NCI-H2107 (cell line): ENCODE measurements around the gene METTL23.
"Not testable (repeated sequence)": the region's sequence is repeated elsewhere in the genome, so short reads cannot be mapped to it uniquely, and the experiment has no call there.

Experiments
- DNase-seq: peaks from one replicate; lab custom pipeline; 2025; lab: John Stamatoyannopoulos, UW

METTL23 gene

DNA sequence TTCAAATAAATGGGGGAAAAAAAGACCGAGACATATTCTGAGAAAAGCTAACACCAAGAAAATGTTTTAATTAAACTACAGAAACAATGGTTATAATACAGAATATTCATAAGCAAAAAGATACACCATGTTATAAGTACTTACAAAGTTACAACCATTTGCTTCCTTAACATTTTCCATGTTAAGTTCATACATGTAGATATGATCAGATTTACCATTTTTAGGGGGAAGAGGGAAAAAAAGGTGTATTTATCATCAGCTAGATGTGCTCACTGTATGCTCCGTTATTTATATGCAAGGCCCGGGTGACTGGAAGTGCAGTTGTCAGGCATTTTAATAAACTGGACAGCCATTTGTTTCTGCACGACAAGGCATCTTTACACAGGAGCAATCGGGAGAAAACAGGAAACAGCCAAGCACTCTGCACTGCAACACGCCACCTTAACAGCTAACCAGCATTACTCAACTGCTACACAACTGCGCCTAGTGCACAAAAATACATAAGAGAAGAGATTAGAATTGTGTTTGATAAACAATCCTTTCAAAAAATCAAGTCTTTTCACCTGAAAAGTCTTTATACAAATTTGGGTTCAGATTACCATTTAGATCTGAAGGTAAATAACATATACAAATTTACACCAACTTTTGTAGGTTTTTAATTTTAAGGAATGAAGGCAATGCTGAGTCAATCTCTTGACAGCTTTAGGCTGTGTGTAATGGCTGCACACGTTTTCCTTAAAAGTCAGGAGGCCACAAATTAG lies 7.6 kb downstream of the METTL23 start:
- DNase-seq: no peak

DNA sequence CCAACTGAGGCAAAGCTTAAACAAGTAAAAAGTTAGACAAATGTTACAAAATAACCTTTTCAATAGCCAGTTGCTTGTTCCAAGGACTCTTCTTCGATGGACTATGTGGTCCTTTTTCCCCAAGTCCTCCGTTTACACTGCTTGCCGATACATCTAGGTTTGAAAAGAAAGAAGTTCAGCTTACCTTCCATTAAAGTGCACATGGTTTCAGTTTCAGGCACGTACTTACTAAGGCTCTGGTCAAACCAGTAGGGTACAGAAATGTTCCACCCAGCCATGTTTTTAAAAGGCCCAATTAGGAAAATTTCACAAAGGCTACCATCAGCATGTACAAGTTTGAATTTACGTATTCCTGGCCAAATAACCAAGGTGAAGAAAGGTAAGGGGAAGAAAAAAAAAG lies 8.4 kb downstream of the METTL23 start:
- no peak for DNase-seq

DNA sequence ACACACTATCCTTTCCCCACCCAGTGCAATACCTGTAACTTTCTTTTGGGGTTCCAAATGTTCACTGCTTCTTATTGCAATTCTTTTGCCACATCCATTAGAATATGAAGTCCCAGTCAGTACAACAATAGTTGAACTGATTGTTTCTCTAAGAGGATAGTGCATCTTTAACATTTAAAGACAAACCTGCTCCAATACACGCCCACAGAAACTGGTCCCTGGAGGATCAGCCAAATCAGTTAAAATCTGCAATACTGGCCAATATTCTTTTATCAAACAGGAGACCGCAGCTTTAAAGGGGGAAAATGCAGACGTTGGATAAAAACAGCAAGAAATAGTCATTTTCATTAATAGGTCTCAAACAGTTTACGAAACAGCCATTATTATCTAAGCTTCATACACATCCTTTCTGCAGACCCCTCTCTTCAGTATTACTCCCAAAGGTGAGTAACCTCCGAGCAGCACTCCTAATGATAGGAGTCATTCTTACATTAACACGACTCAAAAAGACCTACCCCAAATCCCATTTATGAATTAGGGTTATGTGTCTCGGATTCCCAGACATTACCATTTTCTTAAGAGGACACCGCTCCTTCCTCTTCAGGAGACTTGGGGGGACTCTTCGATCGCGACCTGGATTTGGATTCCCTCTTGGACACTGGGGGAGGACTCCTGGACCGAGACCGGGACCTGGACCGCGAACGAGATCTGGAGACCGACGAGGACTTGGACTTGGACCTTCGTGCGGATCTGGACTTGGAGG lies 9.1 kb downstream of the METTL23 start:
- DNase-seq: no peak

DNA sequence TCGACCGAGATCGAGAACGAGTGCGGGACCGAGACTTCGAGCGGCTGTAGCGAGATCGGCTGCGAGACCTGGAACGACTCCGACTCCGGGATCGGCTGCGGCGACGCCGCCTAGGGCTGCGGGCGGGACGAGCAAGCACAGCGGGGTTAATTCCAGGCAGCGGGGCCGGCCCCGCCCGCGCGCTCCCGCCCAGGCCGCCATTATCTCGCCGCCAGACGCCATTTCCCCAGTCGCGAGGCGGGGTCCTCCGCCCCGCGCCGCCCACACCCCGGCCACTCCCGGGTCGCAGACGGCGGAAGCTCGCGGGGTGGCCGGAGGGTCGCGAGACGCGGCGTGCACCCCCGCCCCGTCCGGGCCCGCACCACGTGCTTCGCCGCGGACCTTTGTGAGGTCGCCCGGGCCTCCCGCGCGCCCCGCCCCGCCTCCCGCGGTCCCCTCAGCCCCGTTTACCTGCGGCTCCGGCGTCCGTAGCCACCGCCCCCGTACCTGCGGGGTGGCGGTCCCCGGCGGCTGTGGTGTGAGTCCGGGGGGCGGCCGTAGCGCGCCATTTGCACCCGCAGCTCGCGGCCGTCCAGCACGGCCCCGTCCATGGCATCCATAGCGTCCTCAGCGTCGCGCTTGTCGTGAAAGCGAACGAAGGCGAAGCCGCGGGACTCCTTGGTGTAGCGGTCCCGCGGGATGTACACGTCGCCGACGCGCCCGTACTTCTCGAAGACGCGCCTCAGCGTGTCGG lies 9.9 kb downstream of the METTL23 start:
- no peak for DNase-seq

DNA sequence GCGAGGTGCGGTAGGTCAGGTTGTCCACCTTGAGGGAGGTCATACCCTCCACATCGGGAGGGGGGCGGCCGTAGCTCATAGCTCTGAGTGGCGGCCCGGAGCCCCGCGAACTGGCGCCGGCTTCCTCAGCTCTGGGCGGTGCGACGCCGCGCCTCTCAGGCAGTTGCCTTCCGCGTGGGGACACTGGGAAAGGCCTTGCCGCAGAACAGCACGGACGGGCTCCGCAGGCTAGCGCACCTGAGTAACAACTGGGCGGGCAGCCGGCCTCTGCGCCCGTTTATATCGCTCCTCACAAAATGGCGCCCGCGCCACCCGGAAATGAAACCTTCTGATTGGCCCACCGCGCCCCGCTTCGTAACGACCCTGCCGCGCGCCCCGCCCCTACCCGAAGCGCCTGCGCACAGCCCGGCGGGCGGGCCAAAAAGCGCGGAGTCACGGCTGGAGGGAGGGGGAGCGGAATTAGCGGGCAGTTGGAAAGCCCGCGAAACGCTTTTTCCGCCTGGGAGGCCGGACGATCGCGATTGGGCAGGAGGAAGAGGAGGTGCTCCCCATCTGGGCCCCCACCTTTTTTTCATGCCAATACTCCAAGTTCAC lies 10.5 kb downstream of the METTL23 start, which contains the start of gene SRSF2:
Gene SRSF2 (minus strand): TSS at position 250 of the 594 bp plus-strand sequence. CDS start 171 bp downstream, at position 79.
- DNase-seq: peak; percentile 98

DNA sequence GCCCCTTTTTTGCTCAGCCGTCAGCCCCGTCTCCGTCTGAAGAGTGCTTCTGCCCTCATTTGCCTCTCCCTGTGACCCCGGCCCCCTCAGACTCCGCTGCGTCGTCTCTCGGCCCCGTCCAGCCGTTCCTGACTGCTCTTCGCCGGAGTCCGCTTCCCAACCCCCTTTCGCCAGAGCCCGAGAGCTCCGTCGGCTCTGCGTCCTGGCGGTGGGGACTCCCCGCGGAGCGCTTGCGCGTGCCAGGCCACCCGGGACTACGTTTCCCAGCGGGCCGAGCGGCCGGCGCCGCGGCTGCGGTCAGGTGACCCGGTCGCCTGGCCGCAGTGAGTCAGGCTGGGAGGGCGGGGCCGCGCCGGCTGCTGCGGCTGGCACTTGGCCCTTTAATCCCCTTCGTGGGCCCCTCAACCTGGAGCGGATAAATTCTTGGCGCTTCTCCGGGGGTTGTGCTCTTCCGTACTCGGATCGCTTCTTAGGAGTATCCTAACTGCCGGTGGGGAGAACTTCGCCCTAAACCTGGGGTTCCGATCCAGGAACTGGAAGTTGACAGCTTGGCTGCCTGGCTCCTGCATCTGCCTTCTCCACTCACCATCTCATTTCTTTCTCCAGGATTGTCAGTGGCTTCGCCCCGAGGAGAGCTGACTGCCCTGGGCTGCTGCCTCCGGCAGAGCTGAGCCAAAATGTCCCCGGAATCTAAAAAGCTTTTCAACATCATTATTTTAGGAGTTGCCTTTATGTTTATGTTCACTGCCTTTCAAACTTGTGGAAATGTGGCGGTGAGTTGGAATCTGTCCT lies 11.2 kb downstream of the METTL23 start, which contains the start of gene MFSD11:
Gene MFSD11 (plus strand): TSS at position 444 of the 792 bp plus-strand sequence. CDS start 234 bp downstream, at position 678.
- DNase-seq: peak; percentile 89

DNA sequence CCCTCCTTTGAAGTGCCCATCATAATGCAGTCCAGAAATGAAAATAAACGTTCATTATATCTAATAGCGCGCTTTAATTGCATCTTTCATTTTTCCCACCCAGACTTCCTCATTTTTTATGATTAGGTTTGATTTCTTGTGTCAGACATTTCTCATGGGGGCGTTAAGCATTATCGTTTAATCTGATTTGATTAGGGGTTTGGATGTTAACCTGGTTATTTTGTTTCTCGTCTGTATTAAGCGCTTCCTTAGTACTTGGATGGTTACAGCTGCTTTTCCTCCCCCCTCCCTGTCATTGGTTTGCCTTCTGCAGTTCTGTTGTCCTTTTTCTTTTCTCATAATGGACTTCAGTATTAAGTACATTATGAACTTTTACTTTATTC lies 11.8 kb downstream of the METTL23 start:
- no peak for DNase-seq

DNA sequence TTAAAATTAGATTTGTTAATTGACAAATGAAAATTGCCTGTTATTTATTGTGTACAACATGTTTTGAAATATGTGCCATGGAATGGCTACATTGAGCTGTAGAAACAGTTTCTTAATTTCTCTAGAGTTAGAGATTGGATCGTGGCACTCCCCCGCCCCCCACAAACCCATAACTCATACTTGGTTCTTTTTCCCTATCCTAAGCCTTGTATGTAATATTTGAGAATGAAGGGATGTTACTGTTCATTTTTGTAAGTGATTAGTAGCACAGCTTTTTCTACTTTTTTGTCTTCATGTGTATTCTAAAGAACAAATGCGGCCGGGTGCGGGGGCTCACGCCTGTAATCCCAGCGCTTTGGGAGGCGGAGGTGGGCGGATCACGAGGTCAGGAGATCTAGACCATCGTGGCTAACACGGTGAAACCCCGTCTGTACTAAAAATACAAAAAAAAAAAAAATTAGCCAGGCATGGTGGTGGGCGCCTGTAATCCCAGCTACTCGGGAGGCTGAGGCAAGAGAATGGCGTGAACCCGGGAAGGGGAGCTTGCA lies 13.0 kb downstream of the METTL23 start:
- not testable (repeated sequence) for DNase-seq

DNA sequence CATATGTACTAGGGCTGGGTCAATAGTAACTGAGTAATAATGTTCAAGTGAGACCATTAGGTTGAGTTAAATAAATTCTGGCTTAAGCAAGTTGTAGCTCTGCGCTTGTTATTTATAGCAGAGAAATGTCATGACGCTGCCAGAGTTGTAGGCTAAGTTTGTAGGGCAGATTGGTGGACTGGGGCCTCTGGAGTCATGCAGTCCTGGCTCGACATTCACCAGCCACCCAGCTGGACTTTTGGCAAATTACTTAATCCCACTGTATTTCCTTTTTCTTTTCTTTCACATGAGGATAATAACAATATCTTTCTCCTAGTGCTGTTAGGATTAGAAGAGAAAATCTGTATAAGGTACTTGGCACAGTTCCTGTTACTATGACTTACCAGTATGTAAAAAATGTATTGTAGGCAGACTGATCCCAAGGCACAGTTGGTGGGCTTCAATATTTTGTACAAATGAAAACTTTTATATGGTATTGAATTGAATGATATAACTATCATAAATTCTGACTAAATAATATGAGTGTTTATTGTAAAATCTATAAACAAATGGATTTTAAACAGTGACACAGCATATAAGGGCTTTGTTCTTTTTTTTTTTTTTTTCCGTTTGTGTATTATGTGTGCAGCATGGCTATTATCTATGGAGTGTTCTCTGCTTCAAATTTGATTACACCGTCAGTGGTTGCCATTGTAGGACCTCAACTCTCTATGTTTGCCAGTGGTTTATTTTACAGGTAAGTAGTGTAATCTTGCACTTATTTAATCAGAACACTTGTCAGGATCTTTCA lies 13.9 kb downstream of the METTL23 start:
- no peak for DNase-seq

DNA sequence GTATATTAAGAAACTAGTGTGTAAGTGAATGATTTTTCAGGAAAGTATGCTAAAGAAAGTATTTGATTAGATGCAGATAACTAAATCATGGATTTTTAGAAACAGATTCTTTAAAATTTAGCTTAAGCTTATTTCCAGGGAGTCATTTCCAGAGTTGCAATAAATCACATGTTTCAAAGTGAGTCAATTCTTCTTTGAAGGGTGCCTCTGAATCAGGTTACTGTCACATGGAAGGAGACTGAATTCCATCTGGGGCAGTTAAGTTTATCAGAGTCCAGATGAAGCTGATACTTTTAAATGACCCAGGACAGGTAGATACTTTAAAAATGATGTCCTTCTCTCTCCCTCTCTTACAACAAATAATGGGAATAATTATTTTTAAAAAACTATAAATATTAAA lies 16.3 kb downstream of the METTL23 start:
- no peak for DNase-seq

DNA sequence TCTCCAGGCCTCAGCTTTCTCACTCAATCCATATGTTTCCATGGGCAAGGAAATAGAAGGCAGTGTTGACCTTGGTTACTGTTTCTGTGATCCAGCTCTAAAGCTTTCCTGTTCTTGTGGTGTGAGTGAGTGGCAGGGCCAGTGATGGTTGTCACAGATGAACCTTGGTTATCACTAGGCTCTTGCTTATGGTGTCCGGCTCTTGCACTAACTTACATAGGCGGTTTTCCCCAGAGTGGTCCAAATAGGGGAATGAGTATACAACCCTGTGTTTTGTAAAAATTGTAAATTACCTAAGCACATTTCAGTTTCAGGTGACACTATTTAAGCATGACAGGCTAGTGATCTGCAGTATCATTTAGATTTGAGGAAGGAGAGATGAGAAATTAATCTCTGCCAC lies 18.1 kb downstream of the METTL23 start:
- DNase-seq: no peak

DNA sequence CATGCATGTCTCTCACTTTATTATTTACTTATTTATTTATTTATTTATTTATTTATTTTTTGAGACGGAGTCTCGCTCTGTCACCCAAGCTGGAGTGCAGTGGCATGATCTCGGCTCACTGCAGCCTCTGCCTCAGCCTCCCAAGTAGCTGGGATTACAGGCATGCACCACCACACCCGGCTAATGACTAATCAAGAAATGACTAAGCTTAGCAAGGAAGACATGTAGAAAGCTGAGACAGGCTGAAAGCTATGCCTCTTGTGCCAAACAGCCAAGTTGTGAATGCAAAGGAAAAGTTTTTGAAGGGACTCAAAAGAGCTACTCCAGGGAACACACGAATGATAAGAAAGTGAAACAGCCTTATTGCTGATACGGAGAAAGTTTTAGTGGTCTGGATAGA lies 19.1 kb downstream of the METTL23 start:
- not testable (repeated sequence) for DNase-seq

DNA sequence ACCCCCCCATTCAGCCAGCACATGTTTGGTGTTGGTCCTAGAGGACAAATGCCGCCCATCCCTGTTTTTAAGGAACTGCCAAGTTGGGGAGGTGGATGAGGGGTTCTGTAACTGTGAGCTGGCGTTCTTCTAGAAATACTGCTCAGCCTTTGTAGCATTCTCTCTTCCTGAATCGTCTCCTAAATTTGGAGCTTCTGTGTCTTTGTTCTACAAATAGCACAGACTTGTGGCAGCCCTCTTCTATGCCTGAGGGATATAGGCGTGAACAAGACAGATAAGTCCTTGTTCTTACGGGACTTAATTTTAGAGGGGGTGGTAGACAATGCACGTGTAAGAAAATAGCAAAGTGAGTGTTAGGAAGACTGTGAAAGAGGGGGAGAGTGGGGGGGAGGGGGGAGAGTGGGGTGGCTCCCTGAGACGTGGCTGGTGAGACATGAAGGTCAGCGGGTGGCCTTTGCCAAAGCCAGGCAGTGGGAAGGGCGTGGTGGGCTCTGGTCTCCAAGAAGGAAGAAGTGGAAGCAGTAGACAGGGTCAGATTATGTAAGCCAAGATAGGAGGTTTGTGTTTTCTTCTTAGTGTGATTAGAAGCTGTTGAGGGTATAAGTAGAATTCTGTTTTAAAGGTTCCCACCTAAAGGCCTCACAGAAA lies 21.2 kb downstream of the METTL23 start:
- DNase-seq: no peak

DNA sequence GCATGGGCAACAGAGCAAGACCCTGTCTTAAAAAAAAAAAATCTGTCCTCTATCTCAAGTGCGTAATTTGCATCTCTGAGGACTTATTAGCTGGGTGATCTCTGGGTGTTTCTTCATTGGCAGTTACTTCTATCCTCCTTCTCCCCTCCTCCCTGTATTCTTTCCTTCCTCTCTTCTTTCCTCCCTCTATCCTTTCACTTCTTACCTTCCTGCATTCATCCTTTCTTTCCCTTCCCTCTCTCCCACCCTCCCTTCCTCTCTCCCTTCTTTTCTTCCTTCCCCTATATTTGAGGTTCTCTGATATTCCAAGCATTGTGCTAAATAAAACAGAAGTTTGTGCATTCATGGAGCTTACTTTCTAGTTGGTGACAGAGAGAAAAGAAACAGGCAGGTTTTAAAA lies 22.0 kb downstream of the METTL23 start:
- no peak for DNase-seq

DNA sequence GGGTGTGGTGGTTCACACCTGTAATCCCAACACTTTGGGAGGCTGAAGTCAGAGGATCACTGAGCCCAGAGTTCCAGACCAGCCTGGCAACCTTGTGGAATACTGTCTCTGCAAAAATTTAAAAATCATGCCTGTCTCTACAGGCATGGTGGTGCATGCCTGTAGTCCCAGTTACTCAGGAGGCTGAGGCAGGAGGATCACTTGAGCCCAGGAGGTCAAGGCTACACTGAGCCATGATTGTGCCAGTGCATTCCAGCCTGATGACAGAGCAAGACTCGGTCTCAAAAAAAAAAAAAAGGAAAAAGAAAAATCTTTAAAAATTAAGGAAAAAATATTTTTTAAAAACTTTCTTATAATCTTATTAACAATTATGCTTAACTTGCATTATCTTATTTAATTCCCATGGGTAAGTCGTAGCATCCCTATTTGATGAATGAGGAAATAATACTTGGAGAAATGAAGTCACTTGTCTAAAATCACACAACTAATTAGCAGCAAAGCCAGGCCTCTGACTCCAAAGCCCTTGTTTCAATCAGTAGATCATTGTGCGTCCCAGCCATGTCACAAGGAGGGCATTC lies 24.9 kb downstream of the METTL23 start:
- DNase-seq: no peak

DNA sequence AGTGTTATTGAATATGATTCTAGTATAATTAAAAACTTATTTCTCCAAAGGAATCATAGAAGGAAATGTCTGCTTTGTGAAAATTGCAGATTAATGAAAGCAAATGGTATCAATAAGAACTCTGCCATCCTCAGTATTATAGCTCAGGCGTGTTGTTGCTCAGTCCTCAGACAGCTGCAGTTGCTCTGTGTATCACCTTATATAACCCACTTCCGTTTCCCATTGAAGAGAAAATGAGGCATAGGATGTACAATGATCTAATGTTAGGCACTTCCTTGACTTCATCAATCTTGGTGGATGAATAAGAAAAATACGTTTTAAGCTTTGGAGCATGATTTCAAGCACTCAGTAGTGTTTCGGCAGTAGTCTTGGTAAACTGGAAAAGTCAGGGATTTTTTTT lies 25.4 kb downstream of the METTL23 start:
- DNase-seq: no peak

DNA sequence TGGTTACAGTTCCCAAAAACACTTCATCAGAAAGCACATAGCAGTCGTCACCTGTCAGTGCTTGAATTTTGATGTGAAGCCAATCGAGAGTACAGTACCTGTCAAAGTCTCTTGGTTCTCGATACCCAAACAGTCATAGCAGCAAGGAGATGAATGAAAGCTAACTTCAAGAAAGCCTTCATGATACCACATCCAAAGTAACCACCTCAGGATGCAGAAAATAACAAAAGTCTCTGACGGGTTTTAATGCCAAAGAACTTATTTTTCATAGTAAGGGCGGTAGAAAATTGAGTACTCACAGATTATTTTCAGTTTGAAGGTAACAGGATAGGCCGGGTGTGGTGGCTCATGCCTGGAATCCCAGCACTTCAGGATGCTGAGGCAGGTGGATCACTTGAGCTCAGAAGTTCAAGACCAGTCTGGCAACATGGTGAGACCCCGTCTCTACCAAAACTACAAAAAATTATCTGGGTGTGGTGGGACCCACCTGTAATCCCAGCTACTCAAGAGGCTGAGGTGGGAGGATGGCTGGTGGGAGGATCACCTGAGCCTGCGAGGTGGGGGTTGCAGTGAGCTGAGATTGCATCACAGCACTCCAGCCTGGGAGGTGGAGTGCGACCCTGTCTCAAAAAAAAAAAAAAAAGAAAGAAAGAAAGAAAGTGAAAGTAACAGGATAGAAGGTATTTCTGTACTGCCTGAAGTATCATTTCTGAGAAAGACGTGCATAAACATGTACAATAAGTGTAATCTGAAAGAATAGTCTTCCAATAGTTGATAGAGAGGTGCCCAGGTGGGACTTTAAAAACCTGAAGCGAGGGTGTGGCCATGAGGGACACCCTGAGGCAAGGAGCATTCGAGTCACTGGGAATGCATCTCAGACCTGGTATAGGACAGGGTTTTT lies 26.7 kb downstream of the METTL23 start:
- DNase-seq: no peak

DNA sequence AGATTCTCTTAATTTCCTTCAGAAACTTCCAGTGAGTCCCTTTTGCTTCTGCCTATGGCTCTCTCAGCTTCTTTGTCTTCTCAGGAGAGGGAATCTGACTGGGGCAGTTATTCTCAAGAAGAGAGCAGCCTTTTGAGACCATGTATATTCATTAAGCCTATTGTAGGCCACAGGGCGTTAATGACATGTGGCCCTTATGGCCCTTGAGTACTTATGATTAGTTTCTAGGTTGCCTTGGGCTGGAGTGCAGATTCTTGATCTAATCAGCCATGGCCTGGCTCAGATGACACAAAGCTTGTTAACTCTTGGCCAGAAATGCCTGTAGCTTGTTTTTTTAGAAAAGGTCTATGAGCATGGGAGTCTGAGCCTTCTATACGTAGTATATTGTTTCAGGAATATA lies 28.6 kb downstream of the METTL23 start:
- no peak for DNase-seq
